Endothelial cell of umbilical vein (primary cell): Measurements from ENCODE around the gene DOCK1. TPM values are rescaled to one million over a fixed set of nuclear protein-coding genes. Genes with fewer than 3 reads are reported as not detected.

Source experiments
- BruUV-seq: library from RNA; stranded (reverse); fragments of 400-500 nt; replicated peaks from 2 replicates; lab custom pipeline; 2021; lab: Mats Ljungman, UMichigan
- CTCF ChIA-PET: fragments of 300-600, 350-600 bp; sonication (Branson Sonifier 250); formaldehyde crosslinking; loops from one replicate; lab custom pipeline; 2021; ENCODE audit warnings: antibody characterized with exemption, inconsistent platforms; lab: Charles Lee
- POLR2A ChIA-PET: fragments of 300-600, 350-600 bp; sonication (Branson Sonifier 250); formaldehyde crosslinking; loops from one replicate; lab custom pipeline; 2021; ENCODE audit warnings: antibody characterized with exemption, inconsistent platforms; lab: Charles Lee
- DNase-seq: peaks from one replicate; pipeline ENCODE4 v3.0.0-alpha.2; 2011; ENCODE audit warnings: low read depth, low spot score
- FAIRE-seq: peaks from 2 replicates; lab custom pipeline; 2011; peaks lifted over from hg19 to GRCh38; lab: Jason Lieb, UNC
- H2AFZ ChIP-seq: 2 replicates; pipeline ENCODE4 v1.6.0; 2012; ENCODE audit warnings: low read depth, low read length, control low read depth, inconsistent platforms
- H3K27ac ChIP-seq: 2 replicates; pipeline ENCODE4 v1.5.1; 2011; ENCODE audit warnings: low read depth, mild to moderate bottlenecking, control low read depth, low read length, moderate library complexity; ENCODE audit not compliant: insufficient read depth
- H3K27me3 ChIP-seq, 2 experiments: 2 replicates each; pipeline versions ENCODE4 v1.6.0 to v1.6.1; 2011; ENCODE audit warnings: low read length in 2 of 2, mixed read lengths in 1 of 2; ENCODE audit not compliant: control insufficient read depth in 2 of 2, insufficient read depth in 2 of 2
- H3K36me3 ChIP-seq, 2 experiments: 2 replicates in 1 of 2; 3 replicates in 1 of 2; pipeline ENCODE4 v1.5.1; 2011; ENCODE audit warnings: low read length in 2 of 2, mild to moderate bottlenecking in 1 of 2, moderate library complexity in 1 of 2; ENCODE audit not compliant: control insufficient read depth in 2 of 2, insufficient read depth in 2 of 2; ENCODE audit errors: extremely low read depth in 1 of 2
- H3K4me1 ChIP-seq: 3 replicates; pipeline ENCODE4 v1.5.1; 2011; ENCODE audit warnings: mild to moderate bottlenecking, low read length; ENCODE audit not compliant: control insufficient read depth, insufficient read depth; ENCODE audit errors: extremely low read depth
- H3K4me2 ChIP-seq: 2 replicates; pipeline ENCODE4 v1.6.1; 2011; ENCODE audit warnings: low read length, control low read depth, mixed read lengths; ENCODE audit not compliant: insufficient read depth
- H3K4me3 ChIP-seq, 3 experiments: fragments of 200-600 bp in 1 of 3; sonication (generic), shearing (Covaris generic) in 1 of 3; replicated peaks in 1 of 3; 2 replicates each; pipeline ENCODE4 v1.5.1; 2011 to 2016; ENCODE audit warnings: control low read depth in 3 of 3, low read length in 3 of 3, mild to moderate bottlenecking in 2 of 3, inconsistent platforms in 1 of 3, low read depth in 1 of 3, moderate library complexity in 1 of 3; ENCODE audit not compliant: insufficient read depth in 1 of 3
- H3K79me2 ChIP-seq: 2 replicates; pipeline ENCODE4 v1.6.0; 2012; ENCODE audit warnings: low read length, inconsistent platforms; ENCODE audit not compliant: control insufficient read depth, insufficient read depth
- H3K9ac ChIP-seq: replicated peaks from 2 replicates; pipeline ENCODE3; 2011; ENCODE audit warnings: low read length, control low read depth; ENCODE audit not compliant: insufficient read depth; ENCODE audit errors: extremely low read depth
- H3K9me1 ChIP-seq: replicated peaks from 3 replicates; pipeline ENCODE4 v1.6.0; 2011; ENCODE audit warnings: mild to moderate bottlenecking, low read length; ENCODE audit not compliant: control insufficient read depth, insufficient read depth; ENCODE audit errors: extremely low read depth
- H3K9me3 ChIP-seq: replicated peaks from 2 replicates; pipeline ENCODE4 v1.5.1; 2012; ENCODE audit warnings: low read length, inconsistent platforms; ENCODE audit not compliant: control insufficient read depth, insufficient read depth
- H4K20me1 ChIP-seq: replicated peaks from 2 replicates; pipeline ENCODE3; 2011; ENCODE audit warnings: mild to moderate bottlenecking, low read length; ENCODE audit not compliant: control insufficient read depth, insufficient read depth; ENCODE audit errors: extremely low read depth
- CTCF ChIP-seq, 2 donors: IDR thresholded peaks; 1 replicate in 1 of 2; 2 replicates in 1 of 2; pipeline ENCODE4 v1.5.1; 2011; ENCODE audit warnings: low read length in 2 of 2, mild to moderate bottlenecking in 2 of 2, moderate library complexity in 2 of 2, control low read depth in 1 of 2, inconsistent platforms in 1 of 2, low read depth in 1 of 2; ENCODE audit not compliant: insufficient read depth in 1 of 2; ENCODE audit errors: extremely low read depth in 1 of 2
- EZH2 ChIP-seq: IDR thresholded peaks from 2 replicates; pipeline ENCODE4 v1.6.1; 2012; ENCODE audit warnings: borderline replicate concordance, low read depth, mild to moderate bottlenecking, moderate library complexity, low read length, inconsistent platforms; ENCODE audit not compliant: severe bottlenecking
- FOS ChIP-seq: IDR thresholded peaks from 2 replicates; pipeline ENCODE4 v1.6.1; 2011; ENCODE audit warnings: mild to moderate bottlenecking, low read length, moderate library complexity, borderline replicate concordance; ENCODE audit not compliant: insufficient read depth
- GATA2 ChIP-seq: IDR thresholded peaks from 2 replicates; pipeline ENCODE4 v1.7.0; 2011; ENCODE audit warnings: low read depth, mild to moderate bottlenecking, moderate library complexity, mixed read lengths, low read length; ENCODE audit not compliant: insufficient read length, insufficient read depth
- JUN ChIP-seq: IDR thresholded peaks from 2 replicates; pipeline ENCODE4 v1.6.1; 2011; ENCODE audit warnings: borderline replicate concordance, low read depth; ENCODE audit not compliant: insufficient read length, insufficient read depth
- MAX ChIP-seq: IDR thresholded peaks from 2 replicates; pipeline ENCODE4 v1.6.1; 2011; ENCODE audit not compliant: insufficient read depth, insufficient read length
- MYC ChIP-seq: IDR thresholded peaks from one replicate; pipeline ENCODE4 v1.6.1; 2011; ENCODE audit warnings: mild to moderate bottlenecking, low read depth, low read length
- POLR2A ChIP-seq: IDR thresholded peaks from 2 replicates; pipeline ENCODE4 v1.6.1; 2012; ENCODE audit warnings: low read depth, mild to moderate bottlenecking, control low read depth, low read length
- POLR2AphosphoS5 ChIP-seq: IDR thresholded peaks from 2 replicates; pipeline ENCODE4 v1.6.1; 2012; ENCODE audit warnings: low read depth, mild to moderate bottlenecking, control low read depth, low read length, moderate library complexity; ENCODE audit not compliant: insufficient read depth
- dilution Hi-C: fragments of 300-500 bp; cut with MboI; formaldehyde crosslinking; loops from one replicate; pipeline ENCODE4 v1.15.0; 2019; ENCODE audit warnings: low sequenced_read_pairs; ENCODE audit not compliant: extremely low pct_ligation_motif_present
- intact Hi-C: fragments of 100-400 bp; cut with micrococcal nuclease; formaldehyde crosslinking; loops from one replicate; pipeline ENCODE4 v1.10.0; 2022
- polyA plus RNA-seq, 4 experiments: library from polyadenylated mRNA; depleted of rRNA in 3 of 4; stranded (reverse) in 3 of 4; unstranded in 1 of 4; fragments of >200 nt; gene quantifications; 2 replicates each; pipeline versions ENCODE4 v1.2.1 to v1.2.3, GENCODE V29; 2011 to 2012; ENCODE audit warnings: missing spikeins in 1 of 4
- total RNA-seq: library from RNA; stranded (reverse); gene quantifications from 2 replicates; pipeline ENCODE4 v1.2.3, GENCODE V29; 2021

Gene DOCK1
- total and polyA plus RNA-seq, 2 donors (not counting 3 experiments of a cell fraction or from before 2014, with no cell fraction given), result 22.5 to 83.1 TPM

- H3K9ac ChIP-seq, result no peak overlapping the region
- TF ChIP-seq EZH2 (no peak), CTCF (IDR thresholded peaks at IDR 0.05; ENCODE audit: extremely low read depth in 1 of 2, insufficient read depth in 1 of 2, low read depth in 1 of 2, low read length in 2 of 2) (no peak), POLR2A (no peak), MYC (no peak), GATA2 (no peak), JUN (no peak), FOS (no peak), POLR2AphosphoS5 (no peak), MAX (no peak)
- ChIA-PET POLR2A (no interaction called here), CTCF (no interaction called here)
- H3K4me2 ChIP-seq, result no peak overlapping the region
- no peaks in the 10 kb centered on the region for H3K27me3 ChIP-seq
- H3K9me3 ChIP-seq, result no peaks in the 10 kb centered on the region
- H3K36me3 ChIP-seq, result peaks cover 0 to 3% of the 10 kb centered on the region in 2 experiments
- H3K79me2 ChIP-seq, result no peaks in the 10 kb centered on the region
- no TSS peak for BruUV-seq
- H3K4me1 ChIP-seq, result no peaks in the 10 kb centered on the region
- dilution Hi-C loops (no loop called here), intact Hi-C loops (no loop called here)
- no peak for DNase-seq
- H3K27ac ChIP-seq, result no peak overlapping the region
- FAIRE-seq, result no peak
- H3K4me3 ChIP-seq, result no peak overlapping the region
- no peak overlapping the region for H2AFZ ChIP-seq
- H4K20me1 ChIP-seq, result no peaks in the 10 kb centered on the region
- H3K9me1 ChIP-seq, result no peaks in the 10 kb centered on the region
These were observed 270.3 kb downstream of the DOCK1 start for GRCh38 chr10:127175357-127176110.
